ENCODE results near the gene KCNAB1.
"Not testable (repeated sequence)": the region's sequence is repeated elsewhere in the genome, so short reads cannot be mapped to it uniquely, and the experiment has no call there.

Gene KCNAB1

DNA sequence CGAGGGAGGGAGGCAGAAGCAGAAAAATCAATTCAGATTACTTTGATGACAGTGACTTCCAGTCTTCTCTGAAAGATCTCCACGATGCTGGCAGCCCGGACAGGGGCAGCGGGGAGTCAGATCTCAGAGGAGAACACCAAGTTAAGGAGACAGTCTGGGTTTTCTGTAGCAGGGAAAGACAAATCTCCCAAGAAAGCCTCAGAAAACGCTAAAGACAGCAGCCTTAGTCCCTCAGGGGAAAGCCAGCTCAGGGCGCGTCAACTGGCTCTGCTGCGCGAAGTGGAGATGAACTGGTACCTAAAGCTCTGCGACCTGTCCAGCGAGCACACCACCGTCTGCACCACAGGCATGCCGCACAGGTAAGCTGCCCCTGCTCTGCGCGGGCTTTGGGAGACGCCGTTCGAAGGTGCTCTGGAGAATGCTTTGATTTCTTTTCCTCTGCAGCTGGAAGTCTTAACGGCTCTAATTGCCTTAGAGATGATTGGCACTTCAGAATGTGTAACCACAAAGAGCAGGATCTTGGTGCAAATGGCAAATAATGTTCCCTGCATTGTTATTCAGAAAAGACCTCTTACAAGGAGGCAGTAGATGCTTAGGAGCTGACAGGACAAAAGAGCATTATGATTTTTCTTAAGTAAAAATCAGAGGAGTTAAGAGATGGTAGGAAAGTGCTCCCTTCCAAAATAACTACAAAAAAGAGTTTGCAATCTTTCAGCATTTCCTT is at the start of gene KCNAB1:
Gene KCNAB1 (plus strand): TSS at position 51 of the 724 bp plus-strand sequence.
- DNase-seq (ENCODE audit: low spot score): no peak

DNA sequence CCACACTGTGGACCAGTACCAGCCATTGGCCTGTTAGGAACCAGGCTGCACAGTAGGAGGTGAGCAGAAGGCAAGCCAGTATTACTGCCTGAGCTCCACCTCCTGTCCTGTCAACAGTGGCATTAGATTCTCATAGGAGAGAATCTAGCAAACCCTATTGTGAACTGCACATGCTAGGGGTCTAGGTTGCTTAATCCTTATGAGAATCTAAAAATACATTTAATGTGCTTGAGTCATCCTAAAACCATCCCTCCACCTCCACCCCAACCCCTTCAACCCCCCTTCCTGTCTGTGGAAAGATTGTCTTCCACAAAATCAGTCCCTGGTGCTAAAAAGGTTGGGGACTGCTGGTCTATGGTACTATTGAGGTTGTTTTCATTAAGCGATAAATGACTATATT is 49.3 kb upstream of the KCNAB1 start:
- no peak for DNase-seq (ENCODE audit: low spot score)

DNA sequence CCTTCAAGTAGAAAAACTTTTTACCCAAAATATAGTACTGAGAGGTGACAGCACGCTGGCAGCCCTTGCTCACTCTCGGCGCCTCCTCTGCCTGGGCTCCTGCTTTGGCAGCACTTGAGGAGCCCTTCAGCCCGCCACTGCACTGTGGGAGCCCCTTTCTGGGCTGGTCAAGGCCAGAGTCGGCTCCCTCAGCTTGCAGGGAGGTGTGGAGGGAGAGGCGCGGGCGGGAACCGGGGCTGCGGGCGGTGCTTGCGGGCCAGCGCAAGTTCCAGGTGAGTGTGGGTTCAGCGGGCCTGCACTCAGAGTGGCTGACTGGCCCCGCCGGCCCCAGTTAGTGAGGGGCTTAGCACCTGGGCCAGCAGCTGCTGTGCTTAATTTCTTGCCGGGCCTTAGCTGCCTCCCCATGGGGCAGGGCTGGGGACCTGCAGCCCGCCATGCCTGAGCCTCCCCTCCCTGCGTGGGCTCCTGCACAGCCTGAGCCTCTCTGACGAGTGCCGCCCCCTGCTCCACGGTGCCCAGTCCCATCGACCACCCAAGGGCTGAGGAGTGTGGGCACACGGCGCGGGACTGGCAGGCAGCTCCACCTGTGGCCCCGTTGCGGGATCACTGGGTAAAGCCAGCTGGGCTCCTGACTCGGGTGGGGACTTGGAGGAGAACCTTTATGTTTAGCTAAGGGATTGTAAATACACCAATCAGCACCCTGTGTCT is 47.3 kb upstream of the KCNAB1 start:
- not testable (repeated sequence) for DNase-seq (ENCODE audit: low spot score)

DNA sequence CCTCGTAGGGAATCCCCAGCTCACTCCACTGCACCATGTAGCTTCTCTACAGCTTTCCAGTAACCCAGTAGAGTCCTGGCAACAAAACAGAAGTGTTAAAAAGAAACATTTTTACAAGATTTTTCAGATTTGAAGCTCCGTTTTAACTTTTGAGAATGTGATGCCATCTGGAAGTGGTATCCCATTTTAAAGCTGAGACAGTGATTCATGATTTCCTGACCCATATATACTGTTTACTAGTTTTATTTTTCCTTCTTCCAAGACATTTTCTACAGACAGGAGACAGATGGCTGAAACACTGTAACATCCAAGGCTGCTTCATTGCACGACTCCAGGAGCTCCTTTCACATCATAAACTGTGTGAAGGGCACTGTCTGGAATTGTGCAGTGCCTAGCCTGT is 30.3 kb upstream of the KCNAB1 start:
- DNase-seq (ENCODE audit: low spot score): no peak

DNA sequence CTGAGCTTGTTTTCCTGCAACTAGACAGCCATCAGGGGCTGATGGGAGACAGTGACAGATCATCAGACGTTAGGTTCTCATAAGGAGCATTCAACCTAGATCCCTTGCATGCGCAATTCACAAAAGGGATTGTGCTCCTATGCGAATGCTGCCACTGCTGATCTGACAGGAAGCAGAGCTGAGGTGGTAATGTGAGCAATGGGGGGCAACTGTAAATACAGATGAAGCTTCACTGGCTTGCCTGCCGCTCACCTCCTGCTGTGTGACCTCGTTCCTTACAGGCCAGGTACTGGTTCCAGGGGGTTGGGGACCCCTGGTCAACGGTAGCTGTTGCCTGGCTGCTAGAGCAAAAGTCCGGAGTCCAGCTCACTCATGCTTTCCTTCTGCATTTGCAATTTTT is 26.4 kb upstream of the KCNAB1 start:
- no peak for DNase-seq (ENCODE audit: low spot score)

DNA sequence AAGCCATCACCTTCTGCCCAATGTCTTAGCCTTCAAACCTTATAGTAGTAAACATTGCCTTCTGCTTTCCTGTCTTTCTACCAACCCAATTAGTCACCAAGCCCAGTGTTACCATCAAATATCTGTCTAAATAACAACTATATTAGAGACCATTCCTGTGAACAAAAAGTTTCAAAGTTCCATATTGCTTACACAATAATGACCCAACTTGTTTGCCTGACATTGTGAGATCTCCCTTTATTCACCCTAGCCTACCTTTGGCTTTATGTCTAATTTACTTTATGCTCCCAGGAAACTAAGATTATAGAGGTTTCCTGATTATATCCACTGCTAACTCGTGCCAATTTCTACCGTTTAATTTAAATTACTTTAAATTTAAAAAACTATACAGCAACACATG is 26.0 kb upstream of the KCNAB1 start:
- DNase-seq (ENCODE audit: low spot score): no peak

DNA sequence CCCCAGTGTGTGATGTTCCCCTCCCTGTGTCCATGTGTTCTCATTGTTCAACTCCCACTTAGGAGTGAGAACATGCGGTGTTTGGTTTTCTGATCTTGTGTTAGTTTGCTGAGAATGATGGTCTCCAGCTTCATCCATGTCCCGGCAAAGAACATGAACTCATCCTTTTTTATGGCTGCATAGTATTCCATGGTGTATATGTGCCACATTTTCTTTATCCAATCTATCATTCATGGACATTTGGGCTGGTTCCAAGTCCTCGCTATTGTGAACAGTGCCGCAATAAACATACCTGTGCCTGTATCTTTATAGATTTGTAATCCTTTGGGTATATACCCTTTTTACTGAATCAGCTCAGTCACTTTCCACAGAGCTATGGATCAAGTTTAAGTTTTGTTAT is 24.7 kb upstream of the KCNAB1 start:
- not testable (repeated sequence) for DNase-seq (ENCODE audit: low spot score)

DNA sequence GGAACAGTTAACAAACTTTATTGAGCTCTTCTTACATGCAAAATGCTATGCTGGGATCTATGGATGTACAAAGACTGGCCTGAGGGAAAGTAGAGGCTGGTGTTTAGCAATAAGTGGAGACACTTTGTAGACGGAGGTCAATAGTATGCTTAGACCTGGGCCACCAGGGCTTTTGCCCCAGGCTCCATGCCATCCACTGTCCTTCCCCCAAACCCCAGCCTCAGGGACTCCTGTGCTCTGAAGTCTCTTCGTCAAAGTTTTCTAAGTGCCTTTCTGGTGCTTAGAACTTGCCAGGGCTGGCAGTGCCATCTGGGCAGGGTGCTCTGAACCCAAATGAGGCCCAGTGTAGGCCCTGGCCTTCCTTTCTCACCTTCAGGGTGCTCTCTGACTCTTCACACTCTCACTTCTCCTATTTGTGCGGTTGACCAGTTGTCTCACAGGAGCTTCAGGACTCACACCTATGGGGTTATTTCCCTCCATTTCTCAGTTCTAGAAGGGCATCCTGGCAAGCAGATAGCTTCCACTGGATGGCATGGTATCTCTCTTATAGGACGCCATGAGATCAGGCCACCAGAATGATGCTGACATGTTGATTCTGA is 21.8 kb upstream of the KCNAB1 start:
- no peak for DNase-seq (ENCODE audit: low spot score)

DNA sequence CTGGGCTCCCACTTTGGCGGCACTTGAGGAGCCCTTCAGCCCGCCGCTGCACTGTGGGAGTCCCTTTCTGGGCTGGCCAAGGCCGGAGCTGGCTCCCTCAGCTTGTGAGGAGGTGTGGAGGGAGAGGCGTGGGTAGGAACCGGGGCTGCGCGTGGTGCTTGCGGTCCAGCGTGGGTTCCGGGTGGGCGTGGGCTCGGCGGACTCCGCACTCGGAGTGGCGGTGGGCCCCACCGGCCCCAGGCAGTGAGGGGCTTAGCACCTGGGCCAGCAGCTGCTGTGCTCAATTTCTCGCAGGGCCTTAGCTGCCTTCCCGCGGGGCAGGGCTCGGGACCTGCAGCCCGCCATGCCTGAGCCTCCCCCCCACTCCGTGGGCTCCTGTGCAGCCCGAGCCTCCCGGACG is 21.0 kb upstream of the KCNAB1 start:
- DNase-seq (ENCODE audit: low spot score): not testable (repeated sequence)

DNA sequence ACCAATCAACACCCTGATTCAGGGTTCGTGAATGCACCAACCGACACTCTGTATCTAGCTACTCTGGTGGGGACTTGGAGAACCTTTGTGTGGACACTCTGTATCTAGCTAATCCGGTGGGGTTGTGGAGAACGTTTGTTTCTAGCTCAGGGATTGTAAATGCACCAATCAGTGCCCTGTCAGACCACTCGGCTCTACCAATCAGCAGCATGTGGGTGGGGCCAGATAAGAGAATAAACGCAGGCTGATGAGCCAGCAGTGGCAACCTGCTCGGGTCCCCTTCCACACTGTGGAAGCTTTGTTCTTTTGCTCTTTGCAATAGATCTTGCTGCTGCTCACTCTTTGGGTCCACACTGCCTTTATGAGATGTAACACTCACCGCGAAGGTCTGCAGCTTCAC is 20.4 kb upstream of the KCNAB1 start:
- DNase-seq (ENCODE audit: low spot score): not testable (repeated sequence)

DNA sequence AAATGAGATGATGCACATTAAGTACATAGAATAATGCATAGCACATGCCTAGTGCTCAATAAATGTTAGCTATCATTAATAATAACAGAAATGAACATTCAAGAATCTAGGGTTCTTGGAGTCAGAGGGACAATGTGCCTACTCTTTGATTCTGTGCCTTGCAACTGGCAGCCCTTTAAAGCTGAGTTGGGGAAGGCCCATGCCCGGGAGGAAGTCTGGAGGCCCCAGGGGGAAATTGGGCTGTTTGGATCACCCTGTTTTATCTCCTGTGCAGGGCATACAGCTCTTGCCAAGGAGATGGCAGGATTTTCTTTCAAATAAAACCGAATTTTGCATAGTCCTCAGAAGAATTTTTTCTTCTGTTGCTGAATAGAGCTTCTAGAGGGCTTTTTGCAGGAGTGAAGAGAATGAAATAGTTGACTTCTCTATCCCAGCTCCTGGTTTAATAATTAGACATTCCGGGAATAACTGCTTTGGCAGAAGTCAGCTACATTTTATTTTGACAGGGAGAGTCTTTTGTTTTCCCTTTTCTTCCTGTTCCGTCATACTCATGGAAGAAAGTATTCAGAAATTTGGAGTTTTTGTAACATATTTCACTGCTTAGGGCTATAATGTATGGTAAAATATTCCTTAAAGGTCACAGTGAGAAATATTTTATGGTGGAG is 18.0 kb upstream of the KCNAB1 start:
- DNase-seq (ENCODE audit: low spot score): no peak

DNA sequence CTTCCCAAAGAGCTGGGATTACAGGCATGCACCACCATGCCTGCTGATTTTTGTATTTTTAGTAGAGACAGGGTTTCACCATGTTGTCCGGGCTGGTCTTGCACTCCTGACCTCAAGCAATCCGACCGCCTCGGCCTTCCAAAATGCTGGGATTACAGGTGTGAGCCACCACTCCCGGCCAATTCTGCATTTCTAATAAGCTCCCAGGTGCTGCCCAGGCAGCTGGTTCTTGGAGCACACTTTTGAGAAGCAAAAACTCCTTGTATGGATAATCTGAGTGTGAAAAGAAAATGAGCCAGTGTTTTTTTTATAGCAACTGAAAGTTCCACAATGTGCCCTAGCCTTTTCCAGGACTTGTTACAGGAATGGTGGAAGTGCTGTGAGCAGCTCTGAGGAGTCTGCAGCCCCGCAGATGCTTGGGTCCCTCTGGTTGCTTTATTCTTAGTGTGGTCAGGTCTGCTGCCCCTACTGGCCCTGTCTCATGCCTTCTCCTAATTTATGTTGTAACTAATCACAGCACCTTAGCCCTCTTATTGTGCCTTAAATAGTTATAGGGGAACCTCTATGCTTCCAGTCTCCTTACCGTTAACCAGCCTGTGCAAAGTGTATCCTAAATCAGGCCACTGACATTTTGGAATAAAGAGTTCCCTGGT is 13.5 kb upstream of the KCNAB1 start:
- no peak for DNase-seq (ENCODE audit: low spot score)

DNA sequence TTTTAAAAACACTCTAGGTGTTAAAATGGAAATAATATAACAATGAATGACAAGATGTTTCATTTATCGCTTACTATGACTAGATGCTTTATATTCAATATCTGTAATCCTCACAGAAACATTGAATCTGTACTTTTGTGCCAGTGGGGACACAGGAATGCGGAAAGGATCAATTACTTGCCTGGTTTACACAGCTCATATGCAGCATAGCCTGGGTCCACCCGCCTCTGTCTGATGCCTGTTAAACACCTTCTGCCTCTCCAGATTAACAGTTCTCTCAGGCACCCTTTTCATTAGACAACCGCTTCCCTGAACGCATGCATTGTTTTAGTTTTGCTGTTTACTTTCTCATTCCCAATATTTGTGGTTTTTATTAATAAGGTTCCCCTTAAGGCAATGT is 12.9 kb upstream of the KCNAB1 start:
- DNase-seq (ENCODE audit: low spot score): no peak

DNA sequence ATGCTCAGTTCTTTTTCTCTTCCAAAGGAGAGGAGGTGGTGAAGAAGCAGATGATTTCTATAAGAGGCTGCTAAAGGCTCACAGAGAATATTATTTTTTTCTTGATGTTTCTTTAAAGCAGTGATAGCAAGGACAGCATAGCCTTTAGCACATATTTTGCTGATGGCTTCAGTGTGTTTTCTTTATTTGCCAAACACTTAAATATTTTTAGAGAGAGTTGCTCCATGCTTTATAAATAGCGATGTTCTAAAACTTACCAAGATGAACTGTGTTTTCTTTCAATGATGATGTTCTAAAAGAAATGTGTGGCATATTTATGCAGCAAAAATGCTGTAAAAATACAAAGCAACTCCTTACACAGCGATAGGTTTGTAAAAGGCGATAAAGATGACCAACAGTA is 11.8 kb upstream of the KCNAB1 start:
- DNase-seq (ENCODE audit: low spot score): no peak

DNA sequence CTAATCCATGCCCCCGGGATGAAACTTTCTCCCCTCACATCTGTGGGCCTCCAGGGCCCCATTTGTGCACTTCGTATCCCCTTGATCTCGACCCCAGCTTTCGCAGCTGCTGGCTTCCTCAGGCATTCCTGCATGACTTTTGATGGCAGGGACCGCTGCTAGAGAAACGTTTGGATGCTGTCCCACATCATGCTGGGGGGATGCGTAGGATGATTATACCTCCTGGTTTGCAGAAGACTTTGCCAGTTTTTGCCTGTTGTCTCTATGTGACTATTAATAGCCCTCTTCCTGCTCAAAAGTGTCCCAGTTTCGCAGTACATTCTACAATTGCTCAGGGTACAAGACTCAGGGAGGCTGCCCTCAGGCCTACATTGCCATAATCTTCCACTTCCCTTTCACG is 10.4 kb upstream of the KCNAB1 start:
- no peak for DNase-seq (ENCODE audit: low spot score)

DNA sequence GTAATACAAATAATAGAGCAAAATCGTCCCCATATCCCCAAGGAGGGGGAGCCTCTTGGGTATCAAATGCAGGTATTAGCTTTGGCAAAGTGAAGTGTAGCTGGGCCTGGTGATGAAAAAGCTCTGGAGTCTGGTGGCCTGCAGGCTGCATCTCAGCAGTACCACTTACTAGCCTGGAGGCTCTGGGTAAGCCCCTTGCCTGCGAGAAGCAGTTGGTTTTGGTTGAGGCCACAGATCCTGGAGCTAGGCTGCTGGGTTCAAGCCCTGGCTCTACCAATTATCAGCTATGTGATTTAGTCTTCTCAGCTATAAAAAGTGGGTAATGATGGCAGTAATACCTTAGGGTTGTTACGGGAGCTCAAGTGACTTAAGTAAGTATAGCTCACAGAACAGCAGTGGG is 6.1 kb downstream of the KCNAB1 start:
- DNase-seq (ENCODE audit: low spot score): no peak

DNA sequence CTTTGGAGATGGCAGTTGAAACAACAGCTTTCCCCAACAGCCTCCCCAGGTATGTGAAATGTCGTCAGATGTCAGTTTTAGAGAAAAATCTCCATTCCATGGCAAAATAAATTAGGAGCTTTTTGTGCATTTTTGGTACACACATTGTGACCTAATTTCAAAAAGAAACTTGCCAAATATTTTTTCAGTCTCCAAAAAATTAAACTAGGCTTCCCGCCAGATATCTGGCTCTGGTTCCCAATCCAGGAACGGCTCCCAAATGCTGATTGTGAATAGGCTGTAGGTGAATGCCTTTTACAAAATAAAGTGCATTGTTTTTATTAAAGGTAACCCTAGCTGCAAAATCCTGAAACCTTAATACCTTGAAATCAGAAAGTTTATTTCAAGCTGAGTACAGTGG is 10.9 kb downstream of the KCNAB1 start:
- no peak for DNase-seq (ENCODE audit: low spot score)

DNA sequence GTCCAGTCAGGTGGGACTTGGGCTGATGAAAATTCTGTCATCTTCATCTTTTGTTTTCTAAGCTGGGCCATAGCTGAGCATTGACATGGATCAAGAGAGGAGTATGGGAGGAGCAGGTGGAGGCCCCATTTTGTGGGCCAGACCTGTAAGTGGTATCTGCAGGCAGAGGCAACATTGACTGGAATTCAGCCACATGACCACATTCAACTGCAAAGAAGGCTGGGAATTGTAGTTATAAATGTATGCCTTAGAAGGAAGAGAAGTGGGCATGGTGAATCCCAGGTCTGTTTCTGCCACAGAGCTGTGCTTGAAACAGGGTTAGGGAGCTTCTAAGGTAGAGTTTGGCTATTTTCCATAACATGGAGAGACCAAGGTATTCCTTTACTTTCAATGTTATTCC is 11.4 kb downstream of the KCNAB1 start:
- no peak for DNase-seq (ENCODE audit: low spot score)

DNA sequence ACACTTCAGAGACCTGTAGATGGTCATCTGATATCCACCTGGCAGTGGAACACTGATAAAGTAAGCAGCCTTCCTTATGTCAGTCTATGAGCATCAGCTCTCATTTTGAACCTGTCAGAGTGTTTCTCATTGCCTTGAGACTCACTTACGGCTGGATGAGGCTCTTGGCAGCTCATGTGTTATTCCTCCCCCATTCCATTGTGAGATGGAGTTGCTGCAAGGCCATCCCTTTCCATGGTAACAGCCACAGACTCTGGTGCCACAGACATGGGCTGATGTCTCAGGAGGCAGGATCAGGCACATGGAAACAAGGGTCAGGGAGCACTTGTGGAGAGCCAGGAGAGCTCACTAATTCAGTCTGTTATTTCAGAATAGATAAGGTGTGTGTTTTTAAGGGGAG is 11.9 kb downstream of the KCNAB1 start:
- no peak for DNase-seq (ENCODE audit: low spot score)

DNA sequence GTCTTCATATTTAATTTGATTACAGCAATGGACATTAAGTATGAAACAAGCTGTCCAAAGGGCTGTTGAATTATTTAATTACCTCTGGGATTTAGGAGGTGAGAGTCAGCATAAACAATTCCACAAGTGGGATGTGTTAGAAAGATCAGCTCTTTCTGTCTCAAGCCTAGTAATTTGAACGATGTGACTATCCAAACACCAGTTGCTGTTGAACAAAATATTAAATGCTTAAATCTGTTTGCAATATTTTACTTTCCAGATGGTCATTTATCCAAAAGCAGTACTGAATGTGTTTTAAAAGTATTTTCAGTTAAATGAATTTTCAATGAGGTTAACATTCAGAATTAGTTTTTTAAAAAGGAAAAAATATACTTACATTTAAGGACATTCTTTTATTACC is 12.7 kb downstream of the KCNAB1 start:
- DNase-seq (ENCODE audit: low spot score): no peak

DNA sequence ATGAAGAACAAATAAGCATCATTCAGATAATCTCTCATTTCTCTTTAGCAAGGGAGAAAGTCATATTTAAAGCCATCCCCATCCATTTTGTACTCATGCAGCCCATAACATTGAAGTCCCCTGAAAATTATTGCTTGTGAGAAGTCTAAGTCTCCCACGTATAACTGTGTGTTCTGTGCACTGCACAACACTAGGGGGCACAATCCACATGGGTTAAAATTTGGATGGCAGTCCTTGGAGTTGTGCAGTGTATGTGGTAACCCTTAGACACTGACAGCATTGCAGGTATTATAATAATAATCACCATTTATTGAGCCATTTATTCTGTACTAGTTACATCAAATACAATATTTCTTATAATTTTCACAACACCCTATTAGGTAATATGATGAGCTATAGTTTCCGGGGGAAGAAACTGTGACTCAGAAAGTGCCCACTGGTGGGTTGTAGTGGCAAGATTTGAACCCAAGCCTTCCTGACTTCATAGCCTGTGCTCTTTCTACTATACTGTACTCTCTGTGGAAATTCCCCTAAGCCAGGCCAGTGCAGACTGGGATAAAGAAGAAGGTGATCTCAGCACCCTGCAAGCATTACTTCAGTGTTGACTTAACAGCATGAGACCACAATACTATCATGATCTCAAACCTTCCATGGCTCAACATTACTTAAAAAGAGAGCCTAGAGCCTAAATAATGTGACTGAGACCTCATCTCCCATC is 15.7 kb downstream of the KCNAB1 start:
- no peak for DNase-seq (ENCODE audit: low spot score)

DNA sequence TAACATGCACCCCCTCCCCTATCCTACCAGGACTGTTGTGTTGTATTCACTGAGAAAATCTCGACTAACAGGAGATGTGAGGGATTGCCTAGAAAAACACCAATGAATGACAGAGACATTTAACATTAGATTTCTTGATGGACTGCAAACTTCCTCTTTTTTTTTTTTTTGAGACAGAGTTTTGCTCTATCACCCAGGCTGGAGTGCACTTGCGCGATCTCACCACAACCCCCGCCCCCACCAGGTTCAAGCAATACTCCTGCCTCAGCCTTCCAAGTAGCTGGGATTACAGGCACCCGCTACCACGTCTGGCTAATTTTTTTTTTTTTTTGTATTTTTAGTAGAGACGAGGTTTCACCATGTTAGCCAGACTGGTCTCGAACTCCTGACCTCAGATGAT is 17.0 kb downstream of the KCNAB1 start:
- not testable (repeated sequence) for DNase-seq (ENCODE audit: low spot score)

Data from LoVo (cell line).